ENCODE results near the gene SUPT20HL1.

DNA sequence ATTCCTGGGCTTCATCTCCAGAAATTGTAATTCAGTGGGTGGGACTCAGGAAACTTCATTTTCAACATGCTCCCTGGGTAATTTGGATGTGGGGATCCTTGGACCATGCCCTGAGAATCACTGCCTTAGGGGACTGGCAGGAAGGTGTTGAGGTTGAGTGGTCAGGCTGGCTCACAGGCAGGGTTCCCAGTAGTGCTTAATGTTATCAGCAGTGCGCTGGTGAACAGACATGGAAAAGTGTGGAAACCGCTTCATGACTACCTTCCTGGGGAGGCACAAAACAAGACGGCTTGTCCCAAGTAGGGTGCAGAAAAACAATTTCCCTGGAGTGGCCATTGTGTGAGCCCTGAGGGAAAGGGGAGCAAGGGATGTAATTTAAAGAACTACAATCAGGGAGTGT, 31.4 kb downstream of the SUPT20HL1 start:
- TF ChIP-seq CTCF (IDR thresholded peaks at IDR 0.05): no peak
- TF ChIP-seq POLR2A (IDR thresholded peaks at IDR 0.05): no peak

Measured in Peyer's patch (tissue), 4 donors.